ENCODE measurements around the gene AK8. TPM values are rescaled to one million over a fixed set of nuclear protein-coding genes. Genes with fewer than 3 reads are reported as not detected.

AK8 gene
- total RNA-seq, 1 experiment from 2014 or later = not detected

DNA sequence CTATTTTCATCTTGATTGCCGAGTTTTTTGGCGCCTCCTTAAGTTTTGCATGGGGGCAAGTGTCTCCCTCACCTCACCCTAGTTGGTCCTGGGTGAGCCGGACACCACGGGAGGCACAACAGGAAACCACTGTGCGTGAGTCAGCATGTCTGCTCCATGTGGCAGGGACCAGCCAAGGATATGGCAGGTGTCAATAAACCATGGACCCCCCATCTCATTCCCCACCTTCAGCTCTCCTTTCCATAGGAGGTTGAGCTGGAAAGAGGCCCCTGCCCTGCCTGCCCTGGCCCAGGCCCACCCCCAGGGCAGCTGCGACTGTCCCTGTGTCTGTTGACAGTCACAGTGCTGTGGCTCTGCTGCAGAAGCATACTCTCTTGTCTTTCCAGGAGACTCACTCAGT, 3.7 kb upstream of the AK8 start:
- ChIA-PET POLR2A (ENCODE audit: low non-redundant PET) (no interaction called here), CTCF (no interaction called here)
- intact Hi-C loops (cut with micrococcal nuclease; ENCODE audit: unreplicated experiment) = no loop called here
- no peaks in the 10 kb centered on the region for H3K27me3 ChIP-seq (replicated peaks; ENCODE audit: insufficient read depth, low read depth, low read length, poor library complexity)
- H3K4me3 ChIP-seq (ENCODE audit: low read depth, low read length, poor library complexity, severe bottlenecking) = no peak overlapping the region
- no peak for DNase-seq (ENCODE audit: low spot score)
- no TSS peak for BruUV-seq (replicated peaks)
- H3K9me3 ChIP-seq (ENCODE audit: low read depth, low read length, poor library complexity, severe bottlenecking) = no peaks in the 10 kb centered on the region
- no peaks in the 10 kb centered on the region for H3K36me3 ChIP-seq (ENCODE audit: insufficient read depth, low read length, poor library complexity, severe bottlenecking)
- TF ChIP-seq EZH2 (IDR thresholded peaks at IDR 0.05; ENCODE audit: borderline replicate concordance, low read depth, low read length, poor library complexity, severe bottlenecking) = no peak
- TF ChIP-seq, protein P1, sequence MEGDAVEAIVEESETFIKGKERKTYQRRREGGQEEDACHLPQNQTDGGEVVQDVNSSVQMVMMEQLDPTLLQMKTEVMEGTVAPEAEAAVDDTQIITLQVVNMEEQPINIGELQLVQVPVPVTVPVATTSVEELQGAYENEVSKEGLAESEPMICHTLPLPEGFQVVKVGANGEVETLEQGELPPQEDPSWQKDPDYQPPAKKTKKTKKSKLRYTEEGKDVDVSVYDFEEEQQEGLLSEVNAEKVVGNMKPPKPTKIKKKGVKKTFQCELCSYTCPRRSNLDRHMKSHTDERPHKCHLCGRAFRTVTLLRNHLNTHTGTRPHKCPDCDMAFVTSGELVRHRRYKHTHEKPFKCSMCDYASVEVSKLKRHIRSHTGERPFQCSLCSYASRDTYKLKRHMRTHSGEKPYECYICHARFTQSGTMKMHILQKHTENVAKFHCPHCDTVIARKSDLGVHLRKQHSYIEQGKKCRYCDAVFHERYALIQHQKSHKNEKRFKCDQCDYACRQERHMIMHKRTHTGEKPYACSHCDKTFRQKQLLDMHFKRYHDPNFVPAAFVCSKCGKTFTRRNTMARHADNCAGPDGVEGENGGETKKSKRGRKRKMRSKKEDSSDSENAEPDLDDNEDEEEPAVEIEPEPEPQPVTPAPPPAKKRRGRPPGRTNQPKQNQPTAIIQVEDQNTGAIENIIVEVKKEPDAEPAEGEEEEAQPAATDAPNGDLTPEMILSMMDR (conservative IDR thresholded peaks at IDR 0.05; ENCODE audit: low read depth, low read length) = no peak
- H3K4me1 ChIP-seq (ENCODE audit: insufficient read depth, low read length, poor library complexity, severe bottlenecking) = no peaks in the 10 kb centered on the region
- no peak overlapping the region for H3K27ac ChIP-seq (ENCODE audit: low read depth, low read length, poor library complexity, severe bottlenecking)

DNA sequence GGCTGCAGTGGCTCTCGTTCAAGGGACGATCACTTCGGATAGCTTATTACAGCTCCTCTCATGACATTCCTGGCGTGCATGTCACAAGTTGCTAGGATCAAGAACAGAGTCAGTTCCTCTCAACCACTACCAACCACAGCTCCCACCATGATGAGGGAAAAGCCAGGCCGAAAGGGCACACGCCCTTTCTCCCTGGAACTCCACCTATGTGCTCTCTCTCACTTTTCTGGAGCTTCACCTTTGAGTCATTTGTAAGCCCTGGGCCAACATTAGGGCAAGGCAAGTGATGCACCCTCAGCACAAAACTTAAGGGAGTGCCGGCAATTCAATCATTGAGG, 2.2 kb upstream of the AK8 start:
- intact Hi-C loops (cut with micrococcal nuclease; ENCODE audit: unreplicated experiment) = no loop called here
- Histone ChIP-seq H3K27me3 (replicated peaks; ENCODE audit: insufficient read depth, low read depth, low read length, poor library complexity) (no peaks in the 10 kb centered on the region), H3K4me1 (ENCODE audit: insufficient read depth, low read length, poor library complexity, severe bottlenecking) (no peaks in the 10 kb centered on the region), H3K9me3 (ENCODE audit: low read depth, low read length, poor library complexity, severe bottlenecking) (no peaks in the 10 kb centered on the region), H3K36me3 (ENCODE audit: insufficient read depth, low read length, poor library complexity, severe bottlenecking) (no peaks in the 10 kb centered on the region), H3K27ac (ENCODE audit: low read depth, low read length, poor library complexity, severe bottlenecking) (no peak overlapping the region), H3K4me3 (ENCODE audit: low read depth, low read length, poor library complexity, severe bottlenecking) (no peak overlapping the region)
- no peak for DNase-seq (ENCODE audit: low spot score)
- POLR2A ChIA-PET (ENCODE audit: low non-redundant PET) = no interaction called here
- CTCF ChIA-PET = no interaction called here
- TF ChIP-seq EZH2 (IDR thresholded peaks at IDR 0.05; ENCODE audit: borderline replicate concordance, low read depth, low read length, poor library complexity, severe bottlenecking) = no peak
- no TSS peak for BruUV-seq (replicated peaks)

DNA sequence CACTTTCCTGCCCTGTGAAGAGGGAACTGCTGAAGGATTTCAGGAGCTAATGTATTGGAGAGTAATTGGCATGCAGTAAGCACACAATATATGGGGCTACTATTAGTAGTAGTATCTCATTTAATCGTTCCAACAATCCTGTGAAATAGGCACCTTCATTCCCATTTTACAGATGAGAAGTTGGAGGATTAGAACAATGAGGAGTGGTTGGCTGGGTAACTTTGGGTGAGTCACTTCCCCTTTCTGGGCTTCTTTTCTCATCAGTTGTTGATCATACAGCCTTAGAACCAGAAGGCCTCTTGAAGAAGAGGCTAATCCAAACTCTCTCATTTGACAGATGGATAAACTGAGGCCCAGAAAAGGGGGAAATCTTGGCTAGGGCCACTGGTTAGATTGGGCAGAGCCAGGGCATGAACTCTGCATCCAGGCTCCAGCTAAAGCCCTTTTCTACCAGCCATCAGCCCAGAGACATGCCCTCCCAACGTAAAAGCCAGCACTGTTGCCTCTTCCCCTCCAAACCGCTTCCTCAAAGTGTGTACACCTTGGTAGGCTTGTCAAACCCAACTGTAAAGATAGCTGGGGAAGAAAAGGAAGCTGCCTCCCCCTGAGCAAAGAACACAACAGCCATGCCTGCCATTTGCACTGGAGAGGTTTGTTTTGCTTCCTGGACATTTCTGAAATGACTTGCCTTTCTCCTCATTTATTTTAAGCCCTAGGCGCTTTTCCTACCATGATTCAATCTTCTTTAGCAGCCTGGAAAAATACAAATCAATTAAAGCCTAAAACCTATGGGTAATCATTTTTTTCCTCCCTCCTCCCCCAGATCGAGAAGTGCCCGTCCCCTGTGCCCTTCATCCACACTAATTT, 1.6 kb upstream of the AK8 start:
- no peak for DNase-seq (ENCODE audit: low spot score)
- intact Hi-C loops (cut with micrococcal nuclease; ENCODE audit: unreplicated experiment) = no loop called here
- Histone ChIP-seq H3K4me3 (ENCODE audit: low read depth, low read length, poor library complexity, severe bottlenecking) (peak overlapping the region; percentile 80), H3K36me3 (ENCODE audit: insufficient read depth, low read length, poor library complexity, severe bottlenecking) (no peaks in the 10 kb centered on the region), H3K4me1 (ENCODE audit: insufficient read depth, low read length, poor library complexity, severe bottlenecking) (no peaks in the 10 kb centered on the region), H3K9me3 (ENCODE audit: low read depth, low read length, poor library complexity, severe bottlenecking) (no peaks in the 10 kb centered on the region), H3K27me3 (replicated peaks; ENCODE audit: insufficient read depth, low read depth, low read length, poor library complexity) (no peaks in the 10 kb centered on the region), H3K27ac (ENCODE audit: low read depth, low read length, poor library complexity, severe bottlenecking) (no peak overlapping the region)
- no TSS peak for BruUV-seq (replicated peaks)
- ChIA-PET POLR2A (ENCODE audit: low non-redundant PET) (no interaction called here), CTCF (no interaction called here)
- TF ChIP-seq, protein P1 (conservative IDR thresholded peaks at IDR 0.05; ENCODE audit: low read depth, low read length) = no peak
- TF ChIP-seq EZH2 (IDR thresholded peaks at IDR 0.05; ENCODE audit: borderline replicate concordance, low read depth, low read length, poor library complexity, severe bottlenecking) = no peak
